Sigmoid colon (tissue), 7 donors: ENCODE results near the gene DSTN. TPM values are rescaled to one million over a fixed set of nuclear protein-coding genes. Genes with fewer than 3 reads are reported as not detected.

Source experiments
- DNase-seq: peaks from one replicate; pipeline ENCODE4 v3.0.0-alpha.2; 2019
- H3K27ac ChIP-seq, 4 donors: fragments of 200-600 bp; sonication (generic); one replicate each; pipeline ENCODE4 v1.5.1; 2016 to 2019; ENCODE audit warnings: mild to moderate bottlenecking in 1 of 4
- H3K27me3 ChIP-seq, 3 donors: fragments of 200-600 bp; sonication (generic); one replicate each; pipeline ENCODE4 v1.5.1; 2019; ENCODE audit warnings: mild to moderate bottlenecking in 1 of 3
- H3K36me3 ChIP-seq, 4 donors: fragments of 200-600 bp; sonication (generic); one replicate each; pipeline ENCODE4 v1.5.1; 2016 to 2019
- H3K4me1 ChIP-seq, 4 donors: fragments of 200-600 bp; sonication (generic); one replicate each; pipeline ENCODE4 v1.5.1; 2017 to 2019
- H3K4me3 ChIP-seq, 4 donors: fragments of 200-600 bp; sonication (generic); one replicate each; pipeline ENCODE4 v1.5.1; 2017 to 2019; ENCODE audit warnings: mild to moderate bottlenecking in 2 of 4, moderate library complexity in 1 of 4
- H3K9me3 ChIP-seq, 4 donors: fragments of 200-600 bp in 3 of 4; sonication (generic) in 3 of 4; one replicate each; pipeline versions ENCODE4 v1.5.1 to v1.6.1; 2013 to 2019
- EP300 ChIP-seq, 4 donors: sonication (generic); formaldehyde crosslinking; IDR thresholded peaks; one replicate each; pipeline ENCODE4 v1.6.1; 2017; ENCODE audit warnings: antibody characterized with exemption in 4 of 4
- POLR2A ChIP-seq, 2 donors: fragments of 450-650 bp; IDR thresholded peaks; one replicate each; pipeline ENCODE4 v1.6.1; 2016; ENCODE audit warnings: antibody characterized with exemption in 2 of 2, mild to moderate bottlenecking in 2 of 2, moderate library complexity in 2 of 2
- POLR2AphosphoS5 ChIP-seq, 4 donors: sonication (generic); formaldehyde crosslinking; IDR thresholded peaks; one replicate each; pipeline ENCODE4 v1.6.1; 2017; ENCODE audit warnings: antibody characterized with exemption in 4 of 4
- WGBS, 2 donors: extraction: QIAGEN DNeasy Blood & Tissue Kit; methylation state at CpG; one replicate each; pipeline ENCODE4 v1.1.7; 2013; 5-methylcytosine and 5-hydroxymethylcytosine counted together
- intact Hi-C: fragments of 100-400 bp; cut with DNase I; formaldehyde crosslinking; loops from one replicate; pipeline ENCODE4 v1.15.1; 2023
- polyA plus RNA-seq, 3 donors: library from polyadenylated mRNA; stranded (reverse); fragments of 200-250 nt; gene quantifications; one replicate each; pipeline ENCODE4 v1.2.3, GENCODE V29; 2013
- total RNA-seq, 4 donors: library from RNA; depleted of rRNA; stranded (reverse); fragments of >200 nt; gene quantifications; one replicate each; pipeline ENCODE4 v1.1.0, GENCODE V29; 2016
- TF ChIP-seq, protein P1 (sequence below), 4 experiments: fragments of 450-650 bp in 3 of 4; fragments of 200-600 bp in 1 of 4; IDR thresholded peaks; one replicate each; pipeline ENCODE4 v1.5.1; 2016 to 2019; ENCODE audit warnings: antibody characterized with exemption in 4 of 4, mild to moderate bottlenecking in 3 of 4, moderate library complexity in 2 of 4
- donor health status: healthy with polysubstance abuse.
- donor health status: Bipolar disorder and iron deficiency.
- donor health status: healthy.

DSTN gene
- total and polyA plus RNA-seq, 7 donors, result 429 to 2,237 (median 1,872) TPM

DNA sequence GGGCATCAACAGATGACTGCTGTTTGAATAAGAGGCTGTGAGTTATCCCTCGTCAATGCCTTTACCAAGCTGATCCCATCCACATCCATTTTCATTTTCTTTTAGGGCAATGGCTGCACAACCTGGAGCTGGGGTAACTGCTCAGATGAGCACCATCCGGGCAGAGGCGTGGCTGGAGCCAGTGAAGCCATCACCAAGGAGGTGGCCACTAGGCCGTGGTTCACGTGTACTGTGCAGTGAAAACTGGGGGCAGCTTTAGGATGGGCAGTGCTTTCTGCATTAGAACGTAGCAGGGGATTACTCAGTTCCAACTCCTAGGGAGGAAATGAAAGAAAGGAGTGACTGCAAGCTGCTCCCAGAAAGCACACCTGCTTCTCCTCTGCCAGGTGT lies 60.9 kb downstream of the DSTN start:
- 65 to 84% methylated on average over 6 of the region's 6 CpGs for WGBS, 2 donors
- Histone ChIP-seq H3K27ac (no peak overlapping the region), H3K27me3 (no peaks in the 10 kb centered on the region), H3K4me1 (peaks cover 0 to 22% (median 18%) of the 10 kb centered on the region in 4 donors), H3K4me3 (no peak overlapping the region), H3K9me3 (no peaks in the 10 kb centered on the region), H3K36me3 (peaks cover 10 to 92% (median 50%) of the 10 kb centered on the region in 4 donors)
- intact Hi-C loops, result no loop called here
- TF ChIP-seq, protein P1, sequence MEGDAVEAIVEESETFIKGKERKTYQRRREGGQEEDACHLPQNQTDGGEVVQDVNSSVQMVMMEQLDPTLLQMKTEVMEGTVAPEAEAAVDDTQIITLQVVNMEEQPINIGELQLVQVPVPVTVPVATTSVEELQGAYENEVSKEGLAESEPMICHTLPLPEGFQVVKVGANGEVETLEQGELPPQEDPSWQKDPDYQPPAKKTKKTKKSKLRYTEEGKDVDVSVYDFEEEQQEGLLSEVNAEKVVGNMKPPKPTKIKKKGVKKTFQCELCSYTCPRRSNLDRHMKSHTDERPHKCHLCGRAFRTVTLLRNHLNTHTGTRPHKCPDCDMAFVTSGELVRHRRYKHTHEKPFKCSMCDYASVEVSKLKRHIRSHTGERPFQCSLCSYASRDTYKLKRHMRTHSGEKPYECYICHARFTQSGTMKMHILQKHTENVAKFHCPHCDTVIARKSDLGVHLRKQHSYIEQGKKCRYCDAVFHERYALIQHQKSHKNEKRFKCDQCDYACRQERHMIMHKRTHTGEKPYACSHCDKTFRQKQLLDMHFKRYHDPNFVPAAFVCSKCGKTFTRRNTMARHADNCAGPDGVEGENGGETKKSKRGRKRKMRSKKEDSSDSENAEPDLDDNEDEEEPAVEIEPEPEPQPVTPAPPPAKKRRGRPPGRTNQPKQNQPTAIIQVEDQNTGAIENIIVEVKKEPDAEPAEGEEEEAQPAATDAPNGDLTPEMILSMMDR (IDR thresholded peaks at IDR 0.05), result no peak
- no peak for TF ChIP-seq POLR2A (IDR thresholded peaks at IDR 0.05)
- no peak for TF ChIP-seq POLR2AphosphoS5 (IDR thresholded peaks at IDR 0.05)
- no peak for TF ChIP-seq EP300 (IDR thresholded peaks at IDR 0.05)
- DNase-seq, result no peak

DNA sequence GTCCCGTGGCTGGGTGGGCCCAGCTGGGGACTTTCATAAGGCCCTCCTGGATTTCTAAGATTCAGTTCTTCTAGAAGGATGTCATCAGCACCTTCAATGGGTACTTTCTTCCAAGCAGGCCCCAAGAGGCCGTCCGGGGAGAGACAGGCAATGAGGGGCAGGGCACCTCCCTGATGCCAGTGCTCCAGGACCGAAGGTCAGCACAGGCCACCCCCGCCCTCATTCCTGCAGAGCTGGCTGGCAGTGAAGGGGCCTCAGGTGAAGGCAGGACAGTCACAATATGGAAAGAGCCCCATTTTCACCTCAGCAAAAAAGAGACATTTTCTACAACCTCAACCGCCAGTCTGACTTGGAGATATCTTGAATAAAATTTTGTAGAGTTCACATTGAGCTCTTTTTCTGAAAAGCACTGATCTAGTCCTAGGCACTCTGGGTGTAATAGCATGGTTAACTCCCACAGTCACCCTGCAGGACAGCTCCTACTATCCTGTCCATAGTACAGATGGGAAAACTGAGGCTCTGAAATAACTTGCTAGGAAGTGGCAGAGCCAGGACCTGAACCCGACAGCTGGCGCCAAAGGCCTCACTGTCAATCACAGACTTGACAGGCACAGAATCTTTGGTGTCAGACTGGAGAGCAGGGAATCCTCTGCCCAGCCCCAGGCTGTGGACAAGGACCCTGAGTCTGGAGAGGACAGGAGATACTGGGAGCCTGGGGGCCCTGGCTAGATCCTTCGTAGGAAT lies 61.9 kb downstream of the DSTN start:
- no peak overlapping the region for H3K27ac ChIP-seq
- no peaks in the 10 kb centered on the region for H3K27me3 ChIP-seq
- TF ChIP-seq EP300 (IDR thresholded peaks at IDR 0.05) (no peak), POLR2A (IDR thresholded peaks at IDR 0.05) (no peak), POLR2AphosphoS5 (IDR thresholded peaks at IDR 0.05) (no peak)
- TF ChIP-seq, protein P1 (IDR thresholded peaks at IDR 0.05), result no peak
- no peak overlapping the region for H3K4me3 ChIP-seq
- DNase-seq, result no peak
- intact Hi-C loops, result no loop called here
- 64 to 84% methylated on average over 9 of the region's 9 CpGs for WGBS, 2 donors
- peaks cover 0 to 31% (median 26%) of the 10 kb centered on the region in 4 donors for H3K4me1 ChIP-seq
- H3K36me3 ChIP-seq, result peaks cover 10 to 92% (median 49%) of the 10 kb centered on the region in 4 donors
- no peaks in the 10 kb centered on the region for H3K9me3 ChIP-seq

DNA sequence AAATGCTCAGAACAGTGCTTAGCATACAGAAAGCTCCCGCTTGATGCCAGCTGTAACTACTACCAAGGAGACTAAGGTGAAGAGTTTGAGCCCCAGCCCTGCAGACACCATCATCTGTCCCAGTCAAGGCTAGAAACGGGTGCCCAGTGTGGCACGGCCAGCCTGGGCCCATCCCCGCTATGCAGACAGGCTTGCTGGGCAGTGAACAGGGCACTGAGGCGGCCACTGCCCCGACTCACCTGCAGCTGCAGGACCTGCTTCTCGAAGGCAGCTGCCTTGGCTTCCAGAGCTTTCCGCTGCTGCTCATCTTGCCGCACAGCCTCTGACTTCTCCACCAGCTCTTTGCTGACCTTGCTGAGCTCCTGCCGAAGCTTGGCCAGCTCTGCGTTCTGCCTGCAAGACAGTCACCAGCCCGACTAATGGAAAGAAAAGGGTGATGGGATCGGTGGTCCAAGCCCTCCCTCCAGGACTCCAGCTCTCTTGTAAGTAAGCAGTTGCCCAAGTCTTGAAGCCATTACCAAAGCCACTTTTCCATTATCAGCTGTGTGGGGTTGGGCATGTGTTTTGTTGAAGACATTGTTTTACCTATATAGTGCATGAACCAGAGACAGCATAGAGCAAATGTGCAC lies 63.5 kb downstream of the DSTN start:
- peaks cover 0 to 42% (median 30%) of the 10 kb centered on the region in 4 donors for H3K4me1 ChIP-seq
- TF ChIP-seq, protein P1 (IDR thresholded peaks at IDR 0.05), result no peak
- 93 to 98% methylated on average over 13 of the region's 13 CpGs for WGBS, 2 donors
- H3K27me3 ChIP-seq, result no peaks in the 10 kb centered on the region
- peak overlapping the region in 1 of 4 donors; percentile 60 for H3K27ac ChIP-seq
- intact Hi-C loops, result no loop called here
- H3K36me3 ChIP-seq, result peaks cover 10 to 91% (median 42%) of the 10 kb centered on the region in 4 donors
- no peaks in the 10 kb centered on the region for H3K9me3 ChIP-seq
- no peak overlapping the region for H3K4me3 ChIP-seq
- no peak for DNase-seq

DNA sequence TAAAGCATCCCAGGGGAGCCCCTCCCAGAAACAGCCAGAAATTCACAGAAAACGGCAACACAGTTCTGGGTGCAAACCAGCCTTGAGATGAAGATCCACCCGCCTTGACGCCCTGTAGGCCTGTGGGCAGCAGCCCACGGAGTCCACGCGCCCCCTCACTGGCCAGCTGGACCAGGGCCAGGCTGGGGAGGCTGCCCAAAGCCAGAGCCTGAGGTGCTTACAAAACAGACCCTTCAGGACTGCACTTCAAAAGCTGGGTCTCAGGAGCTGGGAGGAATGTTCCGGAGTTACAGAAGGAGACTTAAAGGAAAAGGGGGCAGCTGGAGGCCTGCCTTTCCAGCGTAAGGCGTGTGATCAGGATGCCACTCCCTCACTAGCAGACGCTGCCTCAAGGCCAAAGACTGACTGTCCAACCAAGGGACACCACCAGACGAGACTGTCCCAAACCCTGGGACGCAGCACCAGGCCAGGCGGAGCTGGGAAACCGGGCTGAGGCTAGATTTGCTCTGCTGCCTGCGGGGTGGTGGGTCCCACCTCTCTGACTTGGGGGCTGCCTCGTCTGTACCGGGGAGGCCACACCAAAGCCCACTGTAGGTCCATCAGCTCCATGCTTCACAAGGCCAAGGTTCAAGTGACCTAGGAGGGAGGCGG lies 64.1 kb downstream of the DSTN start:
- no peak for TF ChIP-seq POLR2A (IDR thresholded peaks at IDR 0.05)
- no peak for TF ChIP-seq EP300 (IDR thresholded peaks at IDR 0.05)
- TF ChIP-seq POLR2AphosphoS5 (IDR thresholded peaks at IDR 0.05), result no peak
- TF ChIP-seq, protein P1 (IDR thresholded peaks at IDR 0.05), result no peak
- Histone ChIP-seq H3K27ac (peak overlapping the region; percentile 5 to 60 (median 40)), H3K9me3 (no peaks in the 10 kb centered on the region), H3K4me3 (no peak overlapping the region), H3K36me3 (peaks cover 10 to 91% (median 41%) of the 10 kb centered on the region in 4 donors), H3K4me1 (peaks cover 0 to 42% (median 30%) of the 10 kb centered on the region in 4 donors), H3K27me3 (no peaks in the 10 kb centered on the region)
- no peak for DNase-seq
- intact Hi-C loops, result no loop called here
- 86 to 89% methylated on average over 18 of the region's 18 CpGs for WGBS, 2 donors
